IMR-90 (cell line): ENCODE results near the gene CPED1. TPM values are rescaled to one million over a fixed set of nuclear protein-coding genes. Genes with fewer than 3 reads are reported as not detected.

Source experiments
- ATAC-seq: fragments of 200-7000 bp; cut with Tn5 transposase; 2 replicates; pipeline ENCODE4 v1.9.1; 2020; ENCODE audit warnings: low read depth, mild to moderate bottlenecking, moderate library complexity
- BruUV-seq: library from RNA; stranded (reverse); fragments of 400-500 nt; replicated peaks from 2 replicates; lab custom pipeline; 2021; lab: Mats Ljungman, UMichigan
- CTCF ChIA-PET: fragments of 300-600 bp; formaldehyde crosslinking; extraction: SDS; loops from one replicate; lab custom pipeline; 2021; ENCODE audit warnings: antibody characterized with exemption; lab: Yijun Ruan, JAX
- POLR2A ChIA-PET: fragments of 300-600 bp; sonication (Branson Sonifier 250); formaldehyde crosslinking; loops from one replicate; lab custom pipeline; 2022; ENCODE audit warnings: antibody characterized with exemption; ENCODE audit not compliant: unreplicated experiment; lab: Charles Lee
- DNase-seq: peaks from one replicate; pipeline ENCODE4 v3.0.0; 2013
- H2AFZ ChIP-seq: replicated peaks from 2 replicates; pipeline ENCODE3; 2013; ENCODE audit warnings: low read length, mild to moderate bottlenecking; ENCODE audit not compliant: poor library complexity
- H2AK5ac ChIP-seq: 2 replicates; pipeline ENCODE4 v1.6.1; 2013; ENCODE audit warnings: low read depth, low read length, inconsistent platforms
- H2AK9ac ChIP-seq: replicated peaks from 2 replicates; pipeline ENCODE3; 2013; ENCODE audit warnings: mild to moderate bottlenecking, low read depth, low read length, moderate library complexity; ENCODE audit not compliant: poor library complexity
- H2BK120ac ChIP-seq: 2 replicates; pipeline ENCODE4 v1.6.1; 2013; ENCODE audit warnings: low read depth, low read length, inconsistent platforms
- H2BK15ac ChIP-seq: 3 replicates; pipeline ENCODE4 v1.6.1; 2013; ENCODE audit warnings: low read depth, low read length, inconsistent platforms
- H2BK20ac ChIP-seq: 2 replicates; pipeline ENCODE4 v1.6.1; 2013; ENCODE audit warnings: low read depth, mild to moderate bottlenecking, inconsistent platforms, low read length, moderate library complexity
- H2BK5ac ChIP-seq: 2 replicates; pipeline ENCODE4 v1.6.1; 2013; ENCODE audit warnings: mild to moderate bottlenecking, low read depth, low read length, inconsistent platforms; ENCODE audit not compliant: poor library complexity, severe bottlenecking
- H3K14ac ChIP-seq: replicated peaks from 2 replicates; pipeline ENCODE4 v1.6.1; 2013; ENCODE audit warnings: low read depth, low read length, inconsistent platforms
- H3K18ac ChIP-seq: 2 replicates; pipeline ENCODE4 v1.6.1; 2013; ENCODE audit warnings: low read depth, low read length, control low read depth
- H3K23ac ChIP-seq: 2 replicates; pipeline ENCODE4 v1.6.1; 2013; ENCODE audit warnings: low read depth, low read length, inconsistent platforms
- H3K27ac ChIP-seq: 2 replicates; pipeline ENCODE4 v1.5.1; 2013; ENCODE audit warnings: mild to moderate bottlenecking, control low read depth, low read length; ENCODE audit not compliant: insufficient read depth
- H3K27me3 ChIP-seq: 2 replicates; pipeline ENCODE4 v1.6.1; 2013; ENCODE audit warnings: low read length; ENCODE audit not compliant: control insufficient read depth, insufficient read depth
- H3K36me3 ChIP-seq: 2 replicates; pipeline ENCODE4 v1.6.1; 2013; ENCODE audit warnings: low read length, mixed read lengths; ENCODE audit not compliant: control insufficient read depth, insufficient read depth
- H3K4ac ChIP-seq: 2 replicates; pipeline ENCODE4 v1.6.1; 2013; ENCODE audit warnings: low read depth, low read length, inconsistent platforms
- H3K4me1 ChIP-seq: 2 replicates; pipeline ENCODE4 v1.6.1; 2013; ENCODE audit warnings: low read length, mixed read lengths; ENCODE audit not compliant: control insufficient read depth, insufficient read depth
- H3K4me2 ChIP-seq: 2 replicates; pipeline ENCODE4 v1.6.1; 2013; ENCODE audit warnings: low read depth, mild to moderate bottlenecking, control low read depth, low read length, moderate library complexity
- H3K4me3 ChIP-seq: 2 replicates; pipeline ENCODE4 v1.5.1; 2013; ENCODE audit warnings: low read depth, mild to moderate bottlenecking, control low read depth, low read length, moderate library complexity; ENCODE audit not compliant: insufficient read depth
- H3K56ac ChIP-seq: 2 replicates; pipeline ENCODE4 v1.6.1; 2013; ENCODE audit warnings: low read length, inconsistent platforms; ENCODE audit not compliant: insufficient read depth; ENCODE audit errors: extremely low read depth
- H3K79me1 ChIP-seq, 2 experiments: 2 replicates each; pipeline ENCODE4 v1.6.1; 2013; ENCODE audit warnings: low read length in 2 of 2, inconsistent platforms in 1 of 2, low read depth in 1 of 2
- H3K9ac ChIP-seq: 2 replicates; pipeline ENCODE4 v1.6.1; 2013; ENCODE audit warnings: low read depth, low read length, control low read depth
- H3K9me1 ChIP-seq: 2 replicates; pipeline ENCODE4 v1.6.1; 2013; ENCODE audit warnings: low read length, inconsistent platforms; ENCODE audit not compliant: insufficient read depth
- H3K9me3 ChIP-seq: 2 replicates; pipeline ENCODE4 v1.6.1; 2013; ENCODE audit warnings: low read length; ENCODE audit not compliant: control insufficient read depth, insufficient read depth
- H4K20me1 ChIP-seq: 2 replicates; pipeline ENCODE4 v1.6.1; 2013; ENCODE audit warnings: low read length, inconsistent platforms; ENCODE audit not compliant: insufficient read depth
- H4K5ac ChIP-seq: 2 replicates; pipeline ENCODE4 v1.6.1; 2013; ENCODE audit warnings: mild to moderate bottlenecking, low read depth, low read length, control low read depth
- H4K8ac ChIP-seq, 2 experiments: 2 replicates each; pipeline ENCODE4 v1.6.1; 2013; ENCODE audit warnings: low read depth in 2 of 2, low read length in 2 of 2, control low read depth in 1 of 2, inconsistent platforms in 1 of 2
- H4K91ac ChIP-seq: 2 replicates; pipeline ENCODE4 v1.6.1; 2013; ENCODE audit warnings: low read depth, low read length, inconsistent platforms; ENCODE audit not compliant: insufficient read depth
- BHLHE40 ChIP-seq: fragments of 150-350 bp; IDR thresholded peaks from 2 replicates; pipeline ENCODE4 v1.6.1; 2016; ENCODE audit warnings: mild to moderate bottlenecking, low read depth, low read length
- CEBPB ChIP-seq: IDR thresholded peaks from 2 replicates; pipeline ENCODE4 v1.6.1; 2012; ENCODE audit warnings: low read depth, low read length, improper control_type of control experiment
- CHD1 ChIP-seq: IDR thresholded peaks from 2 replicates; pipeline ENCODE4 v1.6.1; 2012; ENCODE audit warnings: low read depth, low read length, improper control_type of control experiment
- CTCF ChIP-seq: conservative IDR thresholded peaks from 2 replicates; pipeline ENCODE4 v1.5.1; 2012; ENCODE audit warnings: mild to moderate bottlenecking, low read depth, low read length, improper control_type of control experiment
- ELK1 ChIP-seq: fragments of 150-350 bp; IDR thresholded peaks from 2 replicates; pipeline ENCODE4 v1.6.1; 2016; ENCODE audit warnings: low read depth, mild to moderate bottlenecking, low read length, moderate library complexity, borderline replicate concordance
- MAFK ChIP-seq: IDR thresholded peaks from 2 replicates; pipeline ENCODE4 v1.6.1; 2012; ENCODE audit warnings: low read depth, low read length, improper control_type of control experiment
- MAZ ChIP-seq: IDR thresholded peaks from 2 replicates; pipeline ENCODE4 v1.6.1; 2012; ENCODE audit warnings: low read depth, mild to moderate bottlenecking, low read length, improper control_type of control experiment, moderate library complexity, borderline replicate concordance
- MXI1 ChIP-seq: IDR thresholded peaks from 2 replicates; pipeline ENCODE4 v1.6.1; 2012; ENCODE audit warnings: low read depth, mild to moderate bottlenecking, low read length, moderate library complexity, borderline replicate concordance
- POLR2A ChIP-seq: IDR thresholded peaks from 2 replicates; pipeline ENCODE4 v1.6.1; 2012; ENCODE audit warnings: mild to moderate bottlenecking, low read depth, low read length
- RCOR1 ChIP-seq: IDR thresholded peaks from 2 replicates; pipeline ENCODE4 v1.6.1; 2012; ENCODE audit warnings: mild to moderate bottlenecking, low read length, improper control_type of control experiment; ENCODE audit not compliant: insufficient replicate concordance
- RFX5 ChIP-seq: IDR thresholded peaks from 2 replicates; pipeline ENCODE4 v1.8.0; 2012; ENCODE audit warnings: low read depth, mild to moderate bottlenecking, low read length, moderate library complexity
- SMC3 ChIP-seq: fragments of 150-350 bp; IDR thresholded peaks from 2 replicates; pipeline ENCODE4 v1.6.1; 2016; ENCODE audit warnings: low read depth, mild to moderate bottlenecking, antibody characterized with exemption, low read length, moderate library complexity
- USF2 ChIP-seq: fragments of 150-350 bp; IDR thresholded peaks from 2 replicates; pipeline ENCODE4 v1.6.1; 2017; ENCODE audit warnings: mild to moderate bottlenecking, antibody characterized with exemption, low read length, low read depth
- WGBS, 2 experiments: methylation state at CpG; one replicate each; pipeline versions ENCODE4 v1.1.5 to v1.1.7; 2013; ENCODE audit warnings: missing lambda C conversion rate in 2 of 2; ENCODE audit not compliant: insufficient read length in 1 of 2; ENCODE audit errors: extremely low coverage in 2 of 2; 5-methylcytosine and 5-hydroxymethylcytosine counted together
- dilution Hi-C: fragments of 300-500 bp; cut with HindIII; formaldehyde crosslinking; loops from one replicate; pipeline ENCODE4 v1.14.3; 2018; ENCODE audit warnings: low sequenced_read_pairs; ENCODE audit not compliant: unreplicated experiment
- in situ Hi-C: fragments of 300-500 bp; cut with MboI; formaldehyde crosslinking; loops from 3 replicates; pipeline ENCODE4 v1.14.3; 2019; ENCODE audit warnings: low sequenced_read_pairs, inconsistent platforms, mixed read lengths
- intact Hi-C: fragments of 100-400 bp; cut with micrococcal nuclease; formaldehyde crosslinking; loops from 2 replicates; pipeline ENCODE4 v1.10.0; 2022
- polyA plus RNA-seq, 3 experiments: library from polyadenylated mRNA; depleted of rRNA; stranded (reverse); fragments of >200 nt; gene quantifications; 2 replicates each; pipeline ENCODE4 v1.2.3, GENCODE V29; 2012; ENCODE audit warnings: low replicate concordance in 1 of 3
- total RNA-seq: library from RNA; depleted of rRNA; stranded (reverse); fragments of >200 nt; gene quantifications from 2 replicates; pipeline ENCODE4 v1.2.3, GENCODE V29; 2012

Gene CPED1
- total and polyA plus RNA-seq, 2 of the 4 experiments (the other 2 are of a cell fraction): 31.2 to 96.8 TPM

GRCh38 chr7:121008816-121009215 is 20.3 kb downstream of the CPED1 start:
- H3K18ac ChIP-seq: no peak overlapping the region
- DNase-seq: no peak
- H2AK5ac ChIP-seq: no peak overlapping the region
- H3K36me3 ChIP-seq: no peaks in the 10 kb centered on the region
- H3K56ac ChIP-seq: no peak overlapping the region
- in situ Hi-C loops: no loop called here
- no peak overlapping the region for H3K27ac ChIP-seq
- H3K4me1 ChIP-seq: peaks cover 10% of the 10 kb centered on the region
- 100% methylated on average over 1 of the region's 2 CpGs; no CpG with 5 or more reads in 1 of the 2 experiments for WGBS, 2 experiments
- CTCF ChIA-PET: interaction anchor here (1.0 kb wide), 1 partner anchor 322 kb away, joined by 3 read pairs; no protein-coding TSS in a partner anchor
- H3K9me3 ChIP-seq: no peaks in the 10 kb centered on the region
- BruUV-seq: no TSS peak
- H3K14ac ChIP-seq: peak overlapping the region; percentile 36; the same call in 1 of the 2 replicates
- H2BK120ac ChIP-seq: no peak overlapping the region
- H3K4me3 ChIP-seq: no peak overlapping the region
- peaks cover 9% of the 10 kb centered on the region; the same call in 1 of the 2 replicates for H4K20me1 ChIP-seq
- H3K4me2 ChIP-seq: no peak overlapping the region
- 0 out of 3 replicates have a peak overlapping the region, but pooled peaks have one; percentile 28 for H2BK15ac ChIP-seq
- no peak overlapping the region for H3K9ac ChIP-seq
- H3K27me3 ChIP-seq: no peaks in the 10 kb centered on the region
- POLR2A ChIA-PET: no interaction called here
- H3K23ac ChIP-seq: peak overlapping the region; percentile 45; the same call in 1 of the 2 replicates
- H4K5ac ChIP-seq: no peak overlapping the region; the same call in 1 of the 2 replicates
- ATAC-seq: no peak
- H3K79me1 ChIP-seq: peaks cover 34 to 71% of the 10 kb centered on the region in 2 experiments
- H3K4ac ChIP-seq: no peak overlapping the region; the same call in 1 of the 2 replicates
- peaks cover 15% of the 10 kb centered on the region for H3K9me1 ChIP-seq
- H2AFZ ChIP-seq: no peak overlapping the region
- no peak overlapping the region for H4K8ac ChIP-seq
- TF ChIP-seq CTCF: no peak
- no peak for TF ChIP-seq MAZ
- TF ChIP-seq MAFK: no peak
- no peak for TF ChIP-seq RFX5
- no peak for TF ChIP-seq MXI1
- no peak for TF ChIP-seq CEBPB
- TF ChIP-seq ELK1: no peak
- TF ChIP-seq POLR2A: no peak
- TF ChIP-seq CHD1: no peak
- no peak for TF ChIP-seq SMC3
- no peak for TF ChIP-seq BHLHE40
- no peak for TF ChIP-seq USF2
- no peak for TF ChIP-seq RCOR1
- H2BK20ac ChIP-seq: no peak overlapping the region
- intact Hi-C loops: no loop called here
- dilution Hi-C loops: no loop called here
- H4K91ac ChIP-seq: no peak overlapping the region; the same call in 1 of the 2 replicates
- no peak overlapping the region for H2BK5ac ChIP-seq
- no peak overlapping the region for H2AK9ac ChIP-seq
